IMR-90 (cell line): ENCODE data around the gene SMTN. TPM values are rescaled to one million over a fixed set of nuclear protein-coding genes. Genes with fewer than 3 reads are reported as not detected.

ENCODE experiments used
- ATAC-seq: fragments of 200-7000 bp; cut with Tn5 transposase; 2 replicates; pipeline ENCODE4 v1.9.1; 2020; ENCODE audit warnings: low read depth, mild to moderate bottlenecking, moderate library complexity
- BruUV-seq: library from RNA; stranded (reverse); fragments of 400-500 nt; replicated peaks from 2 replicates; lab custom pipeline; 2021; lab: Mats Ljungman, UMichigan
- CTCF ChIA-PET: fragments of 300-600 bp; formaldehyde crosslinking; extraction: SDS; loops from one replicate; lab custom pipeline; 2021; ENCODE audit warnings: antibody characterized with exemption; lab: Yijun Ruan, JAX
- POLR2A ChIA-PET: fragments of 300-600 bp; sonication (Branson Sonifier 250); formaldehyde crosslinking; loops from one replicate; lab custom pipeline; 2022; ENCODE audit warnings: antibody characterized with exemption; ENCODE audit not compliant: unreplicated experiment; lab: Charles Lee
- DNase-seq: peaks from one replicate; pipeline ENCODE4 v3.0.0; 2013
- H2AFZ ChIP-seq: replicated peaks from 2 replicates; pipeline ENCODE3; 2013; ENCODE audit warnings: low read length, mild to moderate bottlenecking; ENCODE audit not compliant: poor library complexity
- H2AK5ac ChIP-seq: 2 replicates; pipeline ENCODE4 v1.6.1; 2013; ENCODE audit warnings: low read depth, low read length, inconsistent platforms
- H2AK9ac ChIP-seq: replicated peaks from 2 replicates; pipeline ENCODE3; 2013; ENCODE audit warnings: mild to moderate bottlenecking, low read depth, low read length, moderate library complexity; ENCODE audit not compliant: poor library complexity
- H2BK120ac ChIP-seq: 2 replicates; pipeline ENCODE4 v1.6.1; 2013; ENCODE audit warnings: low read depth, low read length, inconsistent platforms
- H2BK15ac ChIP-seq: 3 replicates; pipeline ENCODE4 v1.6.1; 2013; ENCODE audit warnings: low read depth, low read length, inconsistent platforms
- H2BK20ac ChIP-seq: 2 replicates; pipeline ENCODE4 v1.6.1; 2013; ENCODE audit warnings: low read depth, mild to moderate bottlenecking, inconsistent platforms, low read length, moderate library complexity
- H2BK5ac ChIP-seq: 2 replicates; pipeline ENCODE4 v1.6.1; 2013; ENCODE audit warnings: mild to moderate bottlenecking, low read depth, low read length, inconsistent platforms; ENCODE audit not compliant: poor library complexity, severe bottlenecking
- H3K14ac ChIP-seq: replicated peaks from 2 replicates; pipeline ENCODE4 v1.6.1; 2013; ENCODE audit warnings: low read depth, low read length, inconsistent platforms
- H3K18ac ChIP-seq: 2 replicates; pipeline ENCODE4 v1.6.1; 2013; ENCODE audit warnings: low read depth, low read length, control low read depth
- H3K23ac ChIP-seq: 2 replicates; pipeline ENCODE4 v1.6.1; 2013; ENCODE audit warnings: low read depth, low read length, inconsistent platforms
- H3K27ac ChIP-seq: 2 replicates; pipeline ENCODE4 v1.5.1; 2013; ENCODE audit warnings: mild to moderate bottlenecking, control low read depth, low read length; ENCODE audit not compliant: insufficient read depth
- H3K27me3 ChIP-seq: 2 replicates; pipeline ENCODE4 v1.6.1; 2013; ENCODE audit warnings: low read length; ENCODE audit not compliant: control insufficient read depth, insufficient read depth
- H3K36me3 ChIP-seq: 2 replicates; pipeline ENCODE4 v1.6.1; 2013; ENCODE audit warnings: low read length, mixed read lengths; ENCODE audit not compliant: control insufficient read depth, insufficient read depth
- H3K4ac ChIP-seq: 2 replicates; pipeline ENCODE4 v1.6.1; 2013; ENCODE audit warnings: low read depth, low read length, inconsistent platforms
- H3K4me1 ChIP-seq: 2 replicates; pipeline ENCODE4 v1.6.1; 2013; ENCODE audit warnings: low read length, mixed read lengths; ENCODE audit not compliant: control insufficient read depth, insufficient read depth
- H3K4me2 ChIP-seq: 2 replicates; pipeline ENCODE4 v1.6.1; 2013; ENCODE audit warnings: low read depth, mild to moderate bottlenecking, control low read depth, low read length, moderate library complexity
- H3K4me3 ChIP-seq: 2 replicates; pipeline ENCODE4 v1.5.1; 2013; ENCODE audit warnings: low read depth, mild to moderate bottlenecking, control low read depth, low read length, moderate library complexity; ENCODE audit not compliant: insufficient read depth
- H3K56ac ChIP-seq: 2 replicates; pipeline ENCODE4 v1.6.1; 2013; ENCODE audit warnings: low read length, inconsistent platforms; ENCODE audit not compliant: insufficient read depth; ENCODE audit errors: extremely low read depth
- H3K79me1 ChIP-seq, 2 experiments: 2 replicates each; pipeline ENCODE4 v1.6.1; 2013; ENCODE audit warnings: low read length in 2 of 2, inconsistent platforms in 1 of 2, low read depth in 1 of 2
- H3K9ac ChIP-seq: 2 replicates; pipeline ENCODE4 v1.6.1; 2013; ENCODE audit warnings: low read depth, low read length, control low read depth
- H3K9me1 ChIP-seq: 2 replicates; pipeline ENCODE4 v1.6.1; 2013; ENCODE audit warnings: low read length, inconsistent platforms; ENCODE audit not compliant: insufficient read depth
- H3K9me3 ChIP-seq: 2 replicates; pipeline ENCODE4 v1.6.1; 2013; ENCODE audit warnings: low read length; ENCODE audit not compliant: control insufficient read depth, insufficient read depth
- H4K20me1 ChIP-seq: 2 replicates; pipeline ENCODE4 v1.6.1; 2013; ENCODE audit warnings: low read length, inconsistent platforms; ENCODE audit not compliant: insufficient read depth
- H4K5ac ChIP-seq: 2 replicates; pipeline ENCODE4 v1.6.1; 2013; ENCODE audit warnings: mild to moderate bottlenecking, low read depth, low read length, control low read depth
- H4K8ac ChIP-seq, 2 experiments: 2 replicates each; pipeline ENCODE4 v1.6.1; 2013; ENCODE audit warnings: low read depth in 2 of 2, low read length in 2 of 2, control low read depth in 1 of 2, inconsistent platforms in 1 of 2
- H4K91ac ChIP-seq: 2 replicates; pipeline ENCODE4 v1.6.1; 2013; ENCODE audit warnings: low read depth, low read length, inconsistent platforms; ENCODE audit not compliant: insufficient read depth
- CEBPB ChIP-seq: IDR thresholded peaks from 2 replicates; pipeline ENCODE4 v1.6.1; 2012; ENCODE audit warnings: low read depth, low read length, improper control_type of control experiment
- CHD1 ChIP-seq: IDR thresholded peaks from 2 replicates; pipeline ENCODE4 v1.6.1; 2012; ENCODE audit warnings: low read depth, low read length, improper control_type of control experiment
- CTCF ChIP-seq: conservative IDR thresholded peaks from 2 replicates; pipeline ENCODE4 v1.5.1; 2012; ENCODE audit warnings: mild to moderate bottlenecking, low read depth, low read length, improper control_type of control experiment
- FOS ChIP-seq: fragments of 150-350 bp; IDR thresholded peaks from 2 replicates; pipeline ENCODE4 v1.6.1; 2016; ENCODE audit warnings: low read depth, low read length
- MAFK ChIP-seq: IDR thresholded peaks from 2 replicates; pipeline ENCODE4 v1.6.1; 2012; ENCODE audit warnings: low read depth, low read length, improper control_type of control experiment
- MXI1 ChIP-seq: IDR thresholded peaks from 2 replicates; pipeline ENCODE4 v1.6.1; 2012; ENCODE audit warnings: low read depth, mild to moderate bottlenecking, low read length, moderate library complexity, borderline replicate concordance
- NFE2L2 ChIP-seq: fragments of 150-350 bp; IDR thresholded peaks from 2 replicates; pipeline ENCODE4 v1.6.1; 2016; ENCODE audit warnings: low read depth, mild to moderate bottlenecking, low read length
- POLR2A ChIP-seq: IDR thresholded peaks from 2 replicates; pipeline ENCODE4 v1.6.1; 2012; ENCODE audit warnings: mild to moderate bottlenecking, low read depth, low read length
- RAD21 ChIP-seq: IDR thresholded peaks from 2 replicates; pipeline ENCODE4 v1.6.1; 2012; ENCODE audit warnings: low read length, improper control_type of control experiment
- RFX5 ChIP-seq: IDR thresholded peaks from 2 replicates; pipeline ENCODE4 v1.8.0; 2012; ENCODE audit warnings: low read depth, mild to moderate bottlenecking, low read length, moderate library complexity
- SMC3 ChIP-seq: fragments of 150-350 bp; IDR thresholded peaks from 2 replicates; pipeline ENCODE4 v1.6.1; 2016; ENCODE audit warnings: low read depth, mild to moderate bottlenecking, antibody characterized with exemption, low read length, moderate library complexity
- USF2 ChIP-seq: fragments of 150-350 bp; IDR thresholded peaks from 2 replicates; pipeline ENCODE4 v1.6.1; 2017; ENCODE audit warnings: mild to moderate bottlenecking, antibody characterized with exemption, low read length, low read depth
- WGBS, 2 experiments: methylation state at CpG; one replicate each; pipeline versions ENCODE4 v1.1.5 to v1.1.7; 2013; ENCODE audit warnings: missing lambda C conversion rate in 2 of 2; ENCODE audit not compliant: insufficient read length in 1 of 2; ENCODE audit errors: extremely low coverage in 2 of 2; 5-methylcytosine and 5-hydroxymethylcytosine counted together
- dilution Hi-C: fragments of 300-500 bp; cut with HindIII; formaldehyde crosslinking; loops from one replicate; pipeline ENCODE4 v1.14.3; 2018; ENCODE audit warnings: low sequenced_read_pairs; ENCODE audit not compliant: unreplicated experiment
- in situ Hi-C: fragments of 300-500 bp; cut with MboI; formaldehyde crosslinking; loops from 3 replicates; pipeline ENCODE4 v1.14.3; 2019; ENCODE audit warnings: low sequenced_read_pairs, inconsistent platforms, mixed read lengths
- intact Hi-C: fragments of 100-400 bp; cut with micrococcal nuclease; formaldehyde crosslinking; loops from 2 replicates; pipeline ENCODE4 v1.10.0; 2022
- polyA plus RNA-seq, 3 experiments: library from polyadenylated mRNA; depleted of rRNA; stranded (reverse); fragments of >200 nt; gene quantifications; 2 replicates each; pipeline ENCODE4 v1.2.3, GENCODE V29; 2012; ENCODE audit warnings: low replicate concordance in 1 of 3
- total RNA-seq: library from RNA; depleted of rRNA; stranded (reverse); fragments of >200 nt; gene quantifications from 2 replicates; pipeline ENCODE4 v1.2.3, GENCODE V29; 2012

The SMTN gene
- total and polyA plus RNA-seq, 2 of the 4 experiments (the other 2 are of a cell fraction), result 53.6 to 63.7 TPM

- no peak overlapping the region for H3K23ac ChIP-seq
- in situ Hi-C loops, result no loop called here
- H3K4me3 ChIP-seq, result no peak overlapping the region
- ATAC-seq, result no peak
- H3K4me1 ChIP-seq, result peaks cover 5% of the 10 kb centered on the region
- dilution Hi-C loops, result no loop called here
- H2AK9ac ChIP-seq, result no peak overlapping the region
- no peak overlapping the region for H4K5ac ChIP-seq
- POLR2A ChIA-PET, result no interaction called here
- no peaks in the 10 kb centered on the region for H3K36me3 ChIP-seq
- BruUV-seq, result no TSS peak
- no peak for TF ChIP-seq FOS
- no peak for TF ChIP-seq MXI1
- no peak for TF ChIP-seq NFE2L2
- TF ChIP-seq CHD1, result no peak
- TF ChIP-seq RAD21, result no peak
- no peak for TF ChIP-seq CTCF
- no peak for TF ChIP-seq USF2
- no peak for TF ChIP-seq CEBPB
- no peak for TF ChIP-seq RFX5
- no peak for TF ChIP-seq MAFK
- no peak for TF ChIP-seq POLR2A
- TF ChIP-seq SMC3, result no peak
- no peak overlapping the region for H2BK15ac ChIP-seq
- H3K14ac ChIP-seq, result no peak overlapping the region
- no peaks in the 10 kb centered on the region for H4K20me1 ChIP-seq
- DNase-seq, result no peak
- H2BK120ac ChIP-seq, result no peak overlapping the region
- H2BK20ac ChIP-seq, result no peak overlapping the region
- H3K56ac ChIP-seq, result no peak overlapping the region
- H3K4me2 ChIP-seq, result no peak overlapping the region
- H3K4ac ChIP-seq, result no peak overlapping the region
- intact Hi-C loops, result no loop called here
- CTCF ChIA-PET, result no interaction called here
- no peaks in the 10 kb centered on the region for H3K27me3 ChIP-seq
- H3K79me1 ChIP-seq, result no peaks in the 10 kb centered on the region
- H2BK5ac ChIP-seq, result no peak overlapping the region
- no peak overlapping the region for H2AK5ac ChIP-seq
- no peak overlapping the region for H4K91ac ChIP-seq
- no peak overlapping the region for H2AFZ ChIP-seq
- H3K18ac ChIP-seq, result no peak overlapping the region
- no peak overlapping the region for H3K9ac ChIP-seq
- H4K8ac ChIP-seq, result no peak overlapping the region
- no peaks in the 10 kb centered on the region for H3K9me3 ChIP-seq
- WGBS, 2 experiments, result no CpG with 5 or more reads among the region's 2 CpGs
- no peaks in the 10 kb centered on the region for H3K9me1 ChIP-seq
- no peak overlapping the region for H3K27ac ChIP-seq
Measured at GRCh38 chr22:31062566-31063230, 18.4 kb upstream of the SMTN start.
